Omental fat pad (tissue), 4 donors: ENCODE results near the gene FKBP8. TPM values are rescaled to one million over a fixed set of nuclear protein-coding genes. Genes with fewer than 3 reads are reported as not detected.

Experiments
- ATAC-seq: fragments of 150-250 bp; one replicate; pipeline ENCODE4 v1.9.1; 2016; ENCODE audit warnings: mild to moderate bottlenecking, moderate library complexity; ENCODE audit not compliant: low FRiP score
- DNase-seq: peaks from one replicate; pipeline ENCODE4 v3.0.0-alpha.2; 2019; ENCODE audit warnings: low spot score
- total RNA-seq, 4 donors: library from RNA; depleted of rRNA; stranded (reverse); fragments of >200 nt; gene quantifications; one replicate each; pipeline ENCODE4 v1.1.0, GENCODE V29; 2016
- TF ChIP-seq, protein P1 (sequence below), 3 donors: fragments of 450-650 bp; IDR thresholded peaks; one replicate each; pipeline ENCODE4 v1.5.1; 2016 to 2017; ENCODE audit warnings: antibody characterized with exemption in 3 of 3, mild to moderate bottlenecking in 3 of 3, moderate library complexity in 2 of 3

FKBP8 gene
- total RNA-seq, 4 donors from 2014 or later = 193 to 275 (median 236) TPM

DNA sequence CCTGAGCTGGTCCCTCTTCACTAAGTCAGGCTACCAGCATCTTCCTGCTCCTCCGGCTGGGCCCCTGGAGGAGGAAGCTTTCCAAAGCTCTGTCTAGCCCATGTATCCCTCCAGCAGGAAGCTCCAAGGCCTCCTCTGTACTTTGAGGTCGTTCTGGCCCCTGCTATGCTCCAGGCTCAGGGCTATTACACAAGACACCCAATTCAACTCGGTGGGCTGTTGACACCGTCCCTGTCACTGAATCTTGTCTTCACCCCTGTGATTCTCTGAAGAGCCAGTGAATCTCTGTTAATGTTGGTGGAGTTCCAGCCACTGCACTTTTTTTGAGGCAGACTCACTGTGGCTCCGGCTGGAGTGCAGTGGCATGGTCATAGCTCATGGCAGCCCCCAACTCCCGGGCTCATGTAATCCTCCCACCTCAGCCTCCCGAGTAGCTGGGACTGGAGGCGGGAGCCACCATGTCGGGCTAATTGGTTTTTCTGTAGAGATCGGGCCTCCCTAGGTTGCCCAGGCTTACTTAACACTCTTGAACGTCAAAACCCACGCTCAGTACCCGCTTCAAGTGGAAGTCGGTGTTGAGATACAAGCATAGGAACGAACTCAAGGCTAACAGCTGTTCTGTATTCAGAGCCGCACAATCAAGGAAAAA lies 44.7 kb upstream of the FKBP8 start:
- DNase-seq (no peak), ATAC-seq (peak; percentile 10)
- TF ChIP-seq, protein P1, sequence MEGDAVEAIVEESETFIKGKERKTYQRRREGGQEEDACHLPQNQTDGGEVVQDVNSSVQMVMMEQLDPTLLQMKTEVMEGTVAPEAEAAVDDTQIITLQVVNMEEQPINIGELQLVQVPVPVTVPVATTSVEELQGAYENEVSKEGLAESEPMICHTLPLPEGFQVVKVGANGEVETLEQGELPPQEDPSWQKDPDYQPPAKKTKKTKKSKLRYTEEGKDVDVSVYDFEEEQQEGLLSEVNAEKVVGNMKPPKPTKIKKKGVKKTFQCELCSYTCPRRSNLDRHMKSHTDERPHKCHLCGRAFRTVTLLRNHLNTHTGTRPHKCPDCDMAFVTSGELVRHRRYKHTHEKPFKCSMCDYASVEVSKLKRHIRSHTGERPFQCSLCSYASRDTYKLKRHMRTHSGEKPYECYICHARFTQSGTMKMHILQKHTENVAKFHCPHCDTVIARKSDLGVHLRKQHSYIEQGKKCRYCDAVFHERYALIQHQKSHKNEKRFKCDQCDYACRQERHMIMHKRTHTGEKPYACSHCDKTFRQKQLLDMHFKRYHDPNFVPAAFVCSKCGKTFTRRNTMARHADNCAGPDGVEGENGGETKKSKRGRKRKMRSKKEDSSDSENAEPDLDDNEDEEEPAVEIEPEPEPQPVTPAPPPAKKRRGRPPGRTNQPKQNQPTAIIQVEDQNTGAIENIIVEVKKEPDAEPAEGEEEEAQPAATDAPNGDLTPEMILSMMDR (IDR thresholded peaks at IDR 0.05) = no peak

DNA sequence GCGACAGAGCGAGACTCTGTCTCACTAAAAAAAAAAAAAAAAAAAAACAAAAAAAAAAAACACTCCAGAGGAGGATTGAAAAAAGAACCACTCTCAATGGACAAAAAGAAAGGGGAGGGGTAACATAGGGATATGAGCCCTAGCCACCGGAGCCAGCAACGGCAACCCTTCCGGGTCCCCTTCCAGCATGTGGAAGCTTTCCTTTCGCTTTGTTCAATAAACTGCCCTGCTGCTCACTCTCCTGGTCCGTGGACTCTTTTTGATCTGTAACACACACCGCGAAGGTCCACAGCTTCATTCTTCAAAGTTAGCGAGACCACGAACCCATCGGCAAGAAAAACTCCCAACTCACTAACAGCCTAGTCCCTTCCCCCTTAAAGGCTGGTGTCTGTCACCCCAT lies 44.2 kb upstream of the FKBP8 start:
- TF ChIP-seq, protein P1 (IDR thresholded peaks at IDR 0.05) = no peak
- ATAC-seq (no peak), DNase-seq (no peak)

DNA sequence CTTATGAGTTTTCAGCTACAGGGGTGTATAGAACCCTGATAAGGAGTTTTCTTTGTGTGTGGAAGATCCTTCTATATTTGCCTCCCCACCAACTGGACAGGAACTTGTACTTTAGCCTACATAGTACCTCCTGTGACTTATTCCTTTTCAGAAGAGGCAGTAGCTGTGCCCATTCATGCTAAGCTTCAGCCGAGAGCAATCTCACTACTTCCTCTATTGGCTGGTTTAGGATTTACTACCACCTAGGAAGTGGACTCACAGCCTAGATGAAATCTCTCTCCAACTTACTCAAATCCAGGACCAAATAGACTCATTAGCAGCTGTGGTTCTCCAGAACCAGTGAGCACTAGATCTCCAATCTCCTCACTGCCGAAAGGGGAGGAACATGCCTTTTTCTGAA lies 42.9 kb upstream of the FKBP8 start:
- ATAC-seq (no peak), DNase-seq (no peak)
- TF ChIP-seq, protein P1 (IDR thresholded peaks at IDR 0.05) = no peak

DNA sequence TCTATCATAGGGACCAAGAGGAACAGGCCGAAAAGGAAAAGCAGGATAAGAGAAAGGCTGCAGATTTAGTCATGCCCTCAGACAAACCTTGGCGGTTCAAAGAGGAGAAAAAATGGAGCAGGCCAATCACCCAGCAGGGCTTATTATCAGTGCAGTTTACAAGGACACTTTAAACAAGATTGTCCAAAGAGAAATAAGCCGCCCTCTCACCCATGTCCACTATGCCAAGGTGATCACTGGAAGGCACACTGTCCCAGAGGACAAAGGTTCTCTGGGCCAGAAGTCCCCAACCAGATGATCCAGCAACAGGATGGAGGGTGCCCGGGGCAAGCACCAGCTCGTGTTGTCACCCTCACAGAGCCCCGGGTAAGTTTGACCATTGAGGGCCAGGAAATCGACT lies 36.9 kb upstream of the FKBP8 start:
- ATAC-seq = no peak
- TF ChIP-seq, protein P1 (IDR thresholded peaks at IDR 0.05) = no peak
- no peak for DNase-seq

DNA sequence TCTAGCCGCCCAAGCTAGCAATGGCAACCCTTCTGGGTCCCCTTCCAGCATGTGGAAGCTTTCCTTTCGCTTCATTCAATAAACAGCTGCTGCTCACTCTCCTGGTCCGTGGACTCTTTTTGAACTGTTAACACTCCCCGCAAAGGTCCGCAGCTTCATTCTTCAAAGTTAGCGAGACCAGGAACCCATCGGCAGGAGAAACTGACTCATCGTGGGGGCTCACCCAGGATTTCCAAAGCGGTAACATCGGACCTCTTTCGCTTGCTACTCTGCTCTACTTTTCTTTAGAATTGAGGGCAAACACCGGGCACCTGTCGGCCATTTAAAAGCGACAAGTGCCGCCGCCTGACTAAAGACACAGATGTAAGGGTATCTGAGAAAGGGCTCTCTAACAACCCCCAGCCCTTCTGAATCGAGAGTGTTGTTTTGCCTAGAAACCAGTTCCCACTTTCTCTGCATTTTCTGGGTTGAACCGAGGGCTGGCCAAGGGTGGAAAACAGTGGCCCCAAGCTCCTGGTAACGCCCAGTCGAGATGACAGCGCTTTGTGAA lies 34.1 kb upstream of the FKBP8 start:
- ATAC-seq (no peak), DNase-seq (no peak)
- TF ChIP-seq, protein P1 (IDR thresholded peaks at IDR 0.05) = no peak

DNA sequence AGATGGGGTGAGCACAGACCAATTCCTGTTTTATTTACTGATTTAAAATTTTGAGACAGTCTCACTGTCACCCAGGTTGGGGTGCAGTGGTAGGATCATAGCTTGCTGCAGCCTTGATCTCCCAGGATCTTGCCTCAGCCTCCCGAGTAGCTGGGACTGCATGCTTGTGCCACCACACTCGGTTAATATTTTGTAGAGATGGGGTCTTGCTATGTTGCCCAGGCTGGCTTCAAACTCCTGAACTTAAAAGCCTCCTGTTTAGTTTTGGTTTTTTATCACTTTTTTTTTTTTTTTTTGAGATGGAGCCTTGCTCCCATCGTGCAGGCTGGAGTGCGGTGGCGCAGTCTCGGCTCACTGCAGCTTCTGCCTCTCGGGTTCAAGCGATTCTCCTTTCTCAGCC lies 33.0 kb upstream of the FKBP8 start:
- DNase-seq = no peak
- no peak for ATAC-seq
- TF ChIP-seq, protein P1 (IDR thresholded peaks at IDR 0.05) = no peak

DNA sequence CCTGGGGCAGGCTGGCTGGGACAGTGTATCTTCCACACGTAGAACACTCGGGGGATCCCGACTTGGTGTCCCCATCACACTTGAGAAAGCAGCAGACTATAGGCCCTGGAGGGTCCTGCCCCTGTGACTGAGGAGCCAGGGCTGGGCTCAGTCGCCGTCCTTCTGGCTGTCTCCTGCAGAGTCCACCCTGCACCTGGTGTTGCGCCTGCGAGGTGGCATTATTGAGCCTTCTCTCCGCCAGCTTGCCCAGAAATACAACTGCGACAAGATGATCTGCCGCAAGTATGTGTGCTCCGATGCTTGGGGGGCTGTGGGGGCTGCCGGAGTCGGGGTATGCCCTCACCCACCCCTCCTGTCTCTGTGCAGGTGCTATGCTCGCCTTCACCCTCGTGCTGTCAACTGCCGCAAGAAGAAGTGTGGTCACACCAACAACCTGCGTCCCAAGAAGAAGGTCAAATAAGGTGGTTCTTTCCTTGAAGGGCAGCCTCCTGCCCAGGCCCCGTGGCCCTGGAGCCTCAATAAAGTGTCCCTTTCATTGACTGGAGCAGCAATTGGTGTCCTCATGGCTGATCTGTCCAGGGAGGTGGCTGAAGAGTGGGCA lies 31.4 kb upstream of the FKBP8 start:
- TF ChIP-seq, protein P1 (IDR thresholded peaks at IDR 0.05) = no peak
- ATAC-seq (no peak), DNase-seq (no peak)
